DND-41 (cell line): ENCODE data around the gene MX2.

Experiments
- CTCF ChIP-seq: IDR thresholded peaks from 2 replicates; pipeline ENCODE4 v1.5.1; 2012; ENCODE audit warnings: borderline replicate concordance, low read length, moderate library complexity, mild to moderate bottlenecking; ENCODE audit not compliant: poor library complexity, severe bottlenecking; ENCODE audit errors: extremely low read depth
- EZH2 ChIP-seq: IDR thresholded peaks from 3 replicates; pipeline ENCODE4 v1.6.1; 2012; ENCODE audit warnings: borderline replicate concordance, low read depth, mild to moderate bottlenecking, moderate library complexity, low read length, inconsistent platforms; ENCODE audit not compliant: severe bottlenecking

- TF ChIP-seq CTCF (no peak), EZH2 (no peak)
Measured at GRCh38 chr21:41327753-41328152, 34.1 kb upstream of the MX2 start.
